Measurements from ENCODE around the gene INO80.

The INO80 gene

DNA sequence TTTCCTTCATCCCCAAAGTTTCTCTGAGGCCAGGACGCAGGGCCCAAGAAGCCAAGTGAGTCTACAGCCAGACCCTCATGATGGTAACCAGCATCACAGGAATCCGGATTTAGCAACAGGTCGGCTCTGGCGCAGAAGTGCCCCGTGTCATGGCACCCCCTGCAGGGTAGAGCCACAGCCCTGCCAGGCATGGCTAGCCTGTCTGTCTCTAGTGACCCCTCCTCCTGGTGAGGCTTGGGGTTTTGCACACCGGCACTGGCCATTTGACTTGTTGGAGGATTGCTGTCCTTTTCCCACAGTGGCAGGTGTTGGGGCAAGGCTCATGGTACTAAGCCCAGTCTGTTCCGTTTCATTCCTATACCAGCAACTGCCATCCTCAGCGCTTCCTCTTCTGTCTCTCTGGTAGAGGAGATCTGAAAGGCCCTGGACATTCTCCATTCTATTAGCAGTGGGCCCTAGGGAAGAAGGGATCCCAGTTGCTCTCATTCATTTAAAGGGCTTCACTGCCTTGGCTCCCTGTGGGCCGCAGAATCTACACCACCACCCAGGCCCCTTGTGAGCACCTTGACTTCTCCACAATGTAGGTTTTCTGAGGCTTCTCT, 172.2 kb downstream of the INO80 start:
- ATAC-seq, result no peak
- no peak for TF ChIP-seq TCF4 (CRISPR knock-in tag; IDR thresholded peaks at IDR 0.05; ENCODE audit: borderline replicate concordance)
- TF ChIP-seq SNAI2 (CRISPR knock-in tag; IDR thresholded peaks at IDR 0.05), result no peak
- no peak for TF ChIP-seq BACH2 (CRISPR knock-in tag; IDR thresholded peaks at IDR 0.05; ENCODE audit: borderline replicate concordance)
- TF ChIP-seq PPARA (CRISPR knock-in tag; IDR thresholded peaks at IDR 0.05; ENCODE audit: borderline replicate concordance), result no peak
- no peak for TF ChIP-seq ESRRG (CRISPR knock-in tag; IDR thresholded peaks at IDR 0.05)
- TF ChIP-seq GLIS3 (CRISPR knock-in tag; IDR thresholded peaks at IDR 0.05), result no peak
- TF ChIP-seq ARNTL (CRISPR knock-in tag; IDR thresholded peaks at IDR 0.05; ENCODE audit: borderline replicate concordance, low read depth), result no peak
- no peak for TF ChIP-seq ZNF8 (CRISPR knock-in tag; IDR thresholded peaks at IDR 0.05)
- TF ChIP-seq, protein P1, sequence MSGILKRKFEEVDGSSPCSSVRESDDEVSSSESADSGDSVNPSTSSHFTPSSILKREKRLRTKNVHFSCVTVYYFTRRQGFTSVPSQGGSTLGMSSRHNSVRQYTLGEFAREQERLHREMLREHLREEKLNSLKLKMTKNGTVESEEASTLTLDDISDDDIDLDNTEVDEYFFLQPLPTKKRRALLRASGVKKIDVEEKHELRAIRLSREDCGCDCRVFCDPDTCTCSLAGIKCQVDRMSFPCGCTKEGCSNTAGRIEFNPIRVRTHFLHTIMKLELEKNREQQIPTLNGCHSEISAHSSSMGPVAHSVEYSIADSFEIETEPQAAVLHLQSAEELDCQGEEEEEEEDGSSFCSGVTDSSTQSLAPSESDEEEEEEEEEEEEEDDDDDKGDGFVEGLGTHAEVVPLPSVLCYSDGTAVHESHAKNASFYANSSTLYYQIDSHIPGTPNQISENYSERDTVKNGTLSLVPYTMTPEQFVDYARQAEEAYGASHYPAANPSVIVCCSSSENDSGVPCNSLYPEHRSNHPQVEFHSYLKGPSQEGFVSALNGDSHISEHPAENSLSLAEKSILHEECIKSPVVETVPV (CRISPR knock-in tag; IDR thresholded peaks at IDR 0.05), result no peak
- TF ChIP-seq ZC3H10 (CRISPR knock-in tag; IDR thresholded peaks at IDR 0.05), result no peak
- TF ChIP-seq, protein P2, sequence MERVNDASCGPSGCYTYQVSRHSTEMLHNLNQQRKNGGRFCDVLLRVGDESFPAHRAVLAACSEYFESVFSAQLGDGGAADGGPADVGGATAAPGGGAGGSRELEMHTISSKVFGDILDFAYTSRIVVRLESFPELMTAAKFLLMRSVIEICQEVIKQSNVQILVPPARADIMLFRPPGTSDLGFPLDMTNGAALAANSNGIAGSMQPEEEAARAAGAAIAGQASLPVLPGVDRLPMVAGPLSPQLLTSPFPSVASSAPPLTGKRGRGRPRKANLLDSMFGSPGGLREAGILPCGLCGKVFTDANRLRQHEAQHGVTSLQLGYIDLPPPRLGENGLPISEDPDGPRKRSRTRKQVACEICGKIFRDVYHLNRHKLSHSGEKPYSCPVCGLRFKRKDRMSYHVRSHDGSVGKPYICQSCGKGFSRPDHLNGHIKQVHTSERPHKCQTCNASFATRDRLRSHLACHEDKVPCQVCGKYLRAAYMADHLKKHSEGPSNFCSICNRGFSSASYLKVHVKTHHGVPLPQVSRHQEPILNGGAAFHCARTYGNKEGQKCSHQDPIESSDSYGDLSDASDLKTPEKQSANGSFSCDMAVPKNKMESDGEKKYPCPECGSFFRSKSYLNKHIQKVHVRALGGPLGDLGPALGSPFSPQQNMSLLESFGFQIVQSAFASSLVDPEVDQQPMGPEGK (CRISPR knock-in tag; IDR thresholded peaks at IDR 0.05; ENCODE audit: borderline replicate concordance), result no peak
- no peak for TF ChIP-seq ZFP30 (CRISPR knock-in tag; IDR thresholded peaks at IDR 0.05)

DNA sequence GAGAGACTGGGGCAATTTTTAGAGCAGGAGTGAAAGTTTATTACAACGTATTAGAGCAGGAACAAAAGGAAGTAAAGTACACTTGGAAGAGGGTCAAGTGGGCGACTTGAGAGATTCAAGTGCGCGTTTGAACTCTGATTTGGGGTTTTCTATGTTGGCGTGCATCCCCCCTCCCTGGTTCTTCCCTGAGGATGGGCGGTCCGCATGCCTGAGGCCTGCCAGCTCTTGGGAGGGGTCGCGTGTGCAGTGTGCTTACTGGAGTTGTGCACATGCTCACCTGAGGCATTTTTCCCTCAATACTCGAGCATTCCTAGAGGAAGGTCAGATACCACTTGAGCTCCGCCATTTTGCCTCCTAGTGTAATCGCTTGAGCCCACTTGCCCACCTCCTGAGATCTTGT, 173.2 kb downstream of the INO80 start:
- no peak for ATAC-seq
- TF ChIP-seq SNAI2 (CRISPR knock-in tag; IDR thresholded peaks at IDR 0.05) (no peak), ZC3H10 (CRISPR knock-in tag; IDR thresholded peaks at IDR 0.05) (no peak), RARB (CRISPR knock-in tag; IDR thresholded peaks at IDR 0.05) (no peak), TOX (CRISPR knock-in tag; IDR thresholded peaks at IDR 0.05; ENCODE audit: borderline replicate concordance) (no peak), ARNTL (CRISPR knock-in tag; IDR thresholded peaks at IDR 0.05; ENCODE audit: borderline replicate concordance, low read depth) (no peak), ZNF8 (CRISPR knock-in tag; IDR thresholded peaks at IDR 0.05) (no peak), ESRRG (CRISPR knock-in tag; IDR thresholded peaks at IDR 0.05) (no peak), OSR1 (CRISPR knock-in tag; IDR thresholded peaks at IDR 0.05) (no peak), CSDC2 (CRISPR knock-in tag; IDR thresholded peaks at IDR 0.05) (no peak), BACH2 (CRISPR knock-in tag; IDR thresholded peaks at IDR 0.05; ENCODE audit: borderline replicate concordance) (no peak), ZFP3 (CRISPR knock-in tag; IDR thresholded peaks at IDR 0.05) (no peak), ZFP30 (CRISPR knock-in tag; IDR thresholded peaks at IDR 0.05) (no peak), PPARA (CRISPR knock-in tag; IDR thresholded peaks at IDR 0.05; ENCODE audit: borderline replicate concordance) (no peak), GLIS3 (CRISPR knock-in tag; IDR thresholded peaks at IDR 0.05) (no peak)
- TF ChIP-seq, protein P1 (CRISPR knock-in tag; IDR thresholded peaks at IDR 0.05), result no peak
- TF ChIP-seq, protein P3, sequence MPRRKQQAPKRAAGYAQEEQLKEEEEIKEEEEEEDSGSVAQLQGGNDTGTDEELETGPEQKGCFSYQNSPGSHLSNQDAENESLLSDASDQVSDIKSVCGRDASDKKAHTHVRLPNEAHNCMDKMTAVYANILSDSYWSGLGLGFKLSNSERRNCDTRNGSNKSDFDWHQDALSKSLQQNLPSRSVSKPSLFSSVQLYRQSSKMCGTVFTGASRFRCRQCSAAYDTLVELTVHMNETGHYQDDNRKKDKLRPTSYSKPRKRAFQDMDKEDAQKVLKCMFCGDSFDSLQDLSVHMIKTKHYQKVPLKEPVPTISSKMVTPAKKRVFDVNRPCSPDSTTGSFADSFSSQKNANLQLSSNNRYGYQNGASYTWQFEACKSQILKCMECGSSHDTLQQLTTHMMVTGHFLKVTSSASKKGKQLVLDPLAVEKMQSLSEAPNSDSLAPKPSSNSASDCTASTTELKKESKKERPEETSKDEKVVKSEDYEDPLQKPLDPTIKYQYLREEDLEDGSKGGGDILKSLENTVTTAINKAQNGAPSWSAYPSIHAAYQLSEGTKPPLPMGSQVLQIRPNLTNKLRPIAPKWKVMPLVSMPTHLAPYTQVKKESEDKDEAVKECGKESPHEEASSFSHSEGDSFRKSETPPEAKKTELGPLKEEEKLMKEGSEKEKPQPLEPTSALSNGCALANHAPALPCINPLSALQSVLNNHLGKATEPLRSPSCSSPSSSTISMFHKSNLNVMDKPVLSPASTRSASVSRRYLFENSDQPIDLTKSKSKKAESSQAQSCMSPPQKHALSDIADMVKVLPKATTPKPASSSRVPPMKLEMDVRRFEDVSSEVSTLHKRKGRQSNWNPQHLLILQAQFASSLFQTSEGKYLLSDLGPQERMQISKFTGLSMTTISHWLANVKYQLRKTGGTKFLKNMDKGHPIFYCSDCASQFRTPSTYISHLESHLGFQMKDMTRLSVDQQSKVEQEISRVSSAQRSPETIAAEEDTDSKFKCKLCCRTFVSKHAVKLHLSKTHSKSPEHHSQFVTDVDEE (CRISPR knock-in tag; IDR thresholded peaks at IDR 0.05), result no peak
- TF ChIP-seq, protein P4, sequence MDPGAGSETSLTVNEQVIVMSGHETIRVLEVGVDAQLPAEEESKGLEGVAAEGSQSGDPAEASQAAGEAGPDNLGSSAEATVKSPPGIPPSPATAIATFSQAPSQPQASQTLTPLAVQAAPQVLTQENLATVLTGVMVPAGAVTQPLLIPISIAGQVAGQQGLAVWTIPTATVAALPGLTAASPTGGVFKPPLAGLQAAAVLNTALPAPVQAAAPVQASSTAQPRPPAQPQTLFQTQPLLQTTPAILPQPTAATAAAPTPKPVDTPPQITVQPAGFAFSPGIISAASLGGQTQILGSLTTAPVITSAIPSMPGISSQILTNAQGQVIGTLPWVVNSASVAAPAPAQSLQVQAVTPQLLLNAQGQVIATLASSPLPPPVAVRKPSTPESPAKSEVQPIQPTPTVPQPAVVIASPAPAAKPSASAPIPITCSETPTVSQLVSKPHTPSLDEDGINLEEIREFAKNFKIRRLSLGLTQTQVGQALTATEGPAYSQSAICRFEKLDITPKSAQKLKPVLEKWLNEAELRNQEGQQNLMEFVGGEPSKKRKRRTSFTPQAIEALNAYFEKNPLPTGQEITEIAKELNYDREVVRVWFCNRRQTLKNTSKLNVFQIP (CRISPR knock-in tag; IDR thresholded peaks at IDR 0.05; ENCODE audit: borderline replicate concordance, low read depth), result no peak
- TF ChIP-seq, protein P5, sequence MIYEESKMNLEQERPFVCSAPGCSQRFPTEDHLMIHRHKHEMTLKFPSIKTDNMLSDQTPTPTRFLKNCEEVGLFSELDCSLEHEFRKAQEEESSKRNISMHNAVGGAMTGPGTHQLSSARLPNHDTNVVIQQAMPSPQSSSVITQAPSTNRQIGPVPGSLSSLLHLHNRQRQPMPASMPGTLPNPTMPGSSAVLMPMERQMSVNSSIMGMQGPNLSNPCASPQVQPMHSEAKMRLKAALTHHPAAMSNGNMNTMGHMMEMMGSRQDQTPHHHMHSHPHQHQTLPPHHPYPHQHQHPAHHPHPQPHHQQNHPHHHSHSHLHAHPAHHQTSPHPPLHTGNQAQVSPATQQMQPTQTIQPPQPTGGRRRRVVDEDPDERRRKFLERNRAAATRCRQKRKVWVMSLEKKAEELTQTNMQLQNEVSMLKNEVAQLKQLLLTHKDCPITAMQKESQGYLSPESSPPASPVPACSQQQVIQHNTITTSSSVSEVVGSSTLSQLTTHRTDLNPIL (CRISPR knock-in tag; IDR thresholded peaks at IDR 0.05; ENCODE audit: low read depth), result no peak
